K562 (cell line): ENCODE measurements around the gene BRCA1. TPM values are rescaled to one million over a fixed set of nuclear protein-coding genes. Genes with fewer than 3 reads are reported as not detected.

ENCODE experiments used
- ATAC-seq: fragments of 200-7000 bp; cut with Tn5 transposase; 3 replicates; pipeline ENCODE4 v1.9.1; 2020; ENCODE audit warnings: moderate library complexity
- BruUV-seq: library from RNA; stranded (reverse); fragments of 400-500 nt; replicated peaks from 2 replicates; lab custom pipeline; 2021; lab: Mats Ljungman, UMichigan
- CTCF ChIA-PET: fragments of 300-600 bp; formaldehyde crosslinking; extraction: SDS; loops from one replicate; lab custom pipeline; 2021; ENCODE audit warnings: low intra/inter-chr PET ratio; lab: Yijun Ruan, JAX
- POLR2A ChIA-PET: fragments of 300-600, 350-650 bp; sonication (Branson Sonifier 250); formaldehyde crosslinking; extraction: SDS; loops from one replicate; lab custom pipeline; 2021; ENCODE audit warnings: antibody characterized with exemption, inconsistent platforms; lab: Yijun Ruan, JAX
- DNase-seq, 4 experiments: peaks; one replicate each; pipeline versions ENCODE4 v3.0.0 to v3.0.0-alpha.2; 2011 to 2018; ENCODE audit warnings: low spot score in 3 of 4, mixed read lengths in 3 of 4; ENCODE audit errors: extremely low read depth in 1 of 4
- FAIRE-seq: peaks from 2 replicates; lab custom pipeline; 2011; peaks lifted over from hg19 to GRCh38; lab: Jason Lieb, UNC
- H2AFZ ChIP-seq: 2 replicates; pipeline ENCODE4 v1.6.0; 2011; ENCODE audit warnings: low read depth, low read length, control low read depth, inconsistent platforms
- H3K27ac ChIP-seq: fragments of 200-600 bp; 3 replicates; pipeline ENCODE4 v1.8.0; 2011; ENCODE audit warnings: low read depth, mild to moderate bottlenecking, control low read depth, inconsistent platforms, low read length, moderate library complexity, mixed read lengths; ENCODE audit errors: extremely low read depth
- H3K27me3 ChIP-seq, 2 experiments: fragments of 300-600 bp in 1 of 2; 2 replicates in 1 of 2; 3 replicates in 1 of 2; pipeline versions ENCODE4 v1.6.0 to v1.8.0; 2011; ENCODE audit warnings: inconsistent platforms in 2 of 2, low read length in 2 of 2, mild to moderate bottlenecking in 1 of 2, mixed read lengths in 1 of 2, moderate library complexity in 1 of 2; ENCODE audit not compliant: control insufficient read depth in 2 of 2, insufficient read depth in 2 of 2
- H3K36me3 ChIP-seq: fragments of 300-600 bp; 3 replicates; pipeline ENCODE4 v1.8.0; 2011; ENCODE audit warnings: mild to moderate bottlenecking, low read length, inconsistent platforms; ENCODE audit not compliant: control insufficient read depth, insufficient read depth
- H3K4me1 ChIP-seq, 2 experiments: fragments of 200-600 bp in 1 of 2; replicated peaks in 1 of 2; 2 replicates in 1 of 2; 3 replicates in 1 of 2; pipeline versions ENCODE4 v1.5.1 to v1.8.0; 2011; ENCODE audit warnings: inconsistent platforms in 2 of 2, low read length in 2 of 2, mild to moderate bottlenecking in 1 of 2, mixed read lengths in 1 of 2, moderate library complexity in 1 of 2; ENCODE audit not compliant: control insufficient read depth in 2 of 2, insufficient read depth in 2 of 2
- H3K4me2 ChIP-seq: 2 replicates; pipeline ENCODE4 v1.6.1; 2011; ENCODE audit warnings: low read length, control low read depth, inconsistent platforms, mixed read lengths; ENCODE audit not compliant: insufficient read depth
- H3K4me3 ChIP-seq: fragments of 200-600 bp; sonication (generic), shearing (Covaris generic); 2 replicates; pipeline ENCODE4 v1.5.1; 2016; ENCODE audit warnings: control low read depth, inconsistent platforms
- H3K79me2 ChIP-seq: fragments of 200-600 bp; 3 replicates; pipeline ENCODE4 v1.8.0; 2011; ENCODE audit warnings: low read length, inconsistent platforms; ENCODE audit not compliant: control insufficient read depth, insufficient read depth
- H3K9ac ChIP-seq, 2 experiments: 2 replicates each; pipeline versions ENCODE4 v1.6.0 to v1.6.1; 2011; ENCODE audit warnings: low read depth in 2 of 2, low read length in 2 of 2, control low read depth in 1 of 2, inconsistent platforms in 1 of 2, mild to moderate bottlenecking in 1 of 2, mixed read lengths in 1 of 2; ENCODE audit not compliant: insufficient read depth in 1 of 2
- H3K9me1 ChIP-seq: one replicate; pipeline ENCODE4 v1.6.0; 2011; ENCODE audit warnings: inconsistent platforms, mild to moderate bottlenecking, low read length, moderate library complexity; ENCODE audit not compliant: control insufficient read depth, insufficient read depth
- H3K9me3 ChIP-seq: replicated peaks from 2 replicates; pipeline ENCODE4 v1.5.1; 2011; ENCODE audit warnings: low read depth, low read length, inconsistent platforms; ENCODE audit not compliant: control insufficient read depth, insufficient read depth
- H4K20me1 ChIP-seq: replicated peaks from 2 replicates; pipeline ENCODE4 v1.6.1; 2011; ENCODE audit warnings: low read length, inconsistent platforms, mixed read lengths; ENCODE audit not compliant: control insufficient read depth, insufficient read depth
- CHD2 ChIP-seq: IDR thresholded peaks from 2 replicates; pipeline ENCODE4 v1.6.1; 2011; ENCODE audit warnings: low read depth, low read length
- E2F5 ChIP-seq: sonication (generic); formaldehyde crosslinking; IDR thresholded peaks from 2 replicates; pipeline ENCODE4 v1.8.0; 2022; ENCODE audit warnings: mild to moderate bottlenecking, missing genetic modification reagents
- ELF4 ChIP-seq: fragments of 450-650 bp; formaldehyde crosslinking; IDR thresholded peaks from 2 replicates; pipeline ENCODE4 v1.4.0; 2022; ENCODE audit warnings: missing genetic modification characterization
- GTF2E2 ChIP-seq: fragments of 200-800 bp; sonication (Bioruptor generic); IDR thresholded peaks from 2 replicates; pipeline ENCODE4 v1.6.1; 2016; ENCODE audit warnings: missing genetic modification characterization, missing compliant biosample characterization
- NCOA1 ChIP-seq: fragments of 450-650 bp; IDR thresholded peaks from 2 replicates; pipeline ENCODE4 v1.6.1; 2016; ENCODE audit warnings: low read depth
- PRPF4 ChIP-seq: fragments of 200-400 bp; formaldehyde crosslinking; IDR thresholded peaks from one replicate; pipeline ENCODE4 v1.6.1; 2017; ENCODE audit warnings: low read length, low read depth, mild to moderate bottlenecking; ENCODE audit not compliant: insufficient read depth, poor library complexity, severe bottlenecking
- SRSF9 ChIP-seq: fragments of 200-400 bp; formaldehyde crosslinking; IDR thresholded peaks from 2 replicates; pipeline ENCODE4 v1.6.1; 2017; ENCODE audit warnings: low read depth, low read length, borderline replicate concordance
- ZNF277 ChIP-seq: fragments of 250-450 bp; sonication (Bioruptor Pico); IDR thresholded peaks from 2 replicates; pipeline ENCODE4 v1.8.0; 2022; ENCODE audit warnings: inconsistent platforms, mild to moderate bottlenecking, moderate library complexity, borderline replicate concordance
- ZNF316 ChIP-seq: fragments of 450-650 bp; IDR thresholded peaks from 2 replicates; pipeline ENCODE4 v1.6.1; 2016
- WGBS: fragments of 100-300 bp; shearing (Covaris generic); methylation state at CpG from one replicate; pipeline ENCODE4 v1.1.6; 2016; ENCODE audit warnings: low coverage, mixed read lengths; ENCODE audit not compliant: insufficient coverage; ENCODE audit errors: missing lambda C conversion rate; 5-methylcytosine and 5-hydroxymethylcytosine counted together
- in situ Hi-C: fragments of 300-500 bp; cut with MboI; formaldehyde crosslinking; loops from 4 replicates; pipeline ENCODE4 v1.15.0; 2018; ENCODE audit warnings: inconsistent platforms, mixed read lengths
- intact Hi-C: fragments of 100-400 bp; cut with micrococcal nuclease; formaldehyde crosslinking; loops from 2 replicates; pipeline ENCODE4 v1.14.2; 2022
- polyA plus RNA-seq, 8 experiments: library from polyadenylated mRNA; depleted of rRNA in 4 of 8; stranded (reverse) in 5 of 8; unstranded in 3 of 8; fragments of >200 nt; fragmentation: Nextera tagmentation in 2 of 8; fragmentation: Illumina TruSeq in 1 of 8; extraction: Ambion mirVana in 2 of 8; extraction: Trizol in 1 of 8; gene quantifications; 2 replicates each; pipeline versions ENCODE4 v1.2.1 to v1.2.3, GENCODE V29; 2011 to 2014; ENCODE audit warnings: inconsistent platforms in 1 of 8, missing spikeins in 1 of 8
- total RNA-seq, 7 experiments: library from RNA; depleted of rRNA in 6 of 7; stranded (reverse); fragments of >200 nt in 6 of 7; fragmentation: Illumina TruSeq in 2 of 7; extraction: Trizol in 2 of 7; gene quantifications; 2 replicates each; pipeline versions ENCODE4 v1.2.1 to v1.2.3, GENCODE V29; 2011 to 2021; ENCODE audit warnings: low replicate concordance in 1 of 7

BRCA1 gene
- total and polyA plus RNA-seq, 9 of the 15 experiments (the other 6 are each of a cell fraction or from before 2014, with no cell fraction given) = 25.9 to 95.3 (median 62.3) TPM

GRCh38 chr17:43070257-43070656 lies 54.9 kb downstream of the BRCA1 start:
- intact Hi-C loops (no loop called here), in situ Hi-C loops (no loop called here)
- POLR2A ChIA-PET = interaction anchor here (0.8 to 1.0 kb wide), 2 partner anchors 57 to 245 kb away, joined by 3 to 5 read pairs; no protein-coding TSS in a partner anchor
- CTCF ChIA-PET = no interaction called here
- 83% methylated on average over 1 of the region's 1 CpG for WGBS
- H3K36me3 ChIP-seq = peaks cover 72% of the 10 kb centered on the region
- ATAC-seq (no peak), FAIRE-seq (no peak), DNase-seq (no peak)
- H3K4me2 ChIP-seq = no peak overlapping the region
- no peak overlapping the region for H3K27ac ChIP-seq
- H2AFZ ChIP-seq = no peak overlapping the region
- no peaks in the 10 kb centered on the region for H3K9me1 ChIP-seq
- no peak overlapping the region for H3K9ac ChIP-seq
- no peaks in the 10 kb centered on the region for H3K79me2 ChIP-seq
- H3K4me1 ChIP-seq = no peaks in the 10 kb centered on the region
- H3K4me3 ChIP-seq = no peak overlapping the region
- H4K20me1 ChIP-seq = no peaks in the 10 kb centered on the region
- TF ChIP-seq NCOA1 = no peak
- no peak for TF ChIP-seq ZNF316
- no peak for TF ChIP-seq ELF4 (CRISPR knock-in tag)
- TF ChIP-seq E2F5 (CRISPR knock-in tag) = no peak
- TF ChIP-seq ZNF277 (CRISPR knock-in tag) = no peak
- no peak for TF ChIP-seq GTF2E2 (tag)
- TF ChIP-seq CHD2 = no peak
- no peak for TF ChIP-seq SRSF9
- no peak for TF ChIP-seq PRPF4
- no TSS peak for BruUV-seq
- no peaks in the 10 kb centered on the region for H3K9me3 ChIP-seq
- H3K27me3 ChIP-seq = no peaks in the 10 kb centered on the region
